Activated T-helper 1 cell treated with anti-CD3 and anti-CD28 coated beads, Interleukin-12 subunit alpha, Interleukin-12 subunit beta, Interleukin-2, Interleukin-4 antibody, amounts not matched to agents 30 ng/mL and 10 ng/mL and 1 ng/mL, durations not matched to agents 14 hours and 24 hours and 36 hours (primary cell): ENCODE measurements around the gene EDDM3A. TPM values are rescaled to one million over a fixed set of nuclear protein-coding genes. Genes with fewer than 3 reads are reported as not detected.
"Not testable (repeated sequence)": the region's sequence is repeated elsewhere in the genome, so short reads cannot be mapped to it uniquely, and the experiment has no call there.

Experiments used
- DNase-seq: peaks from one replicate; pipeline ENCODE4 v3.0.0; 2021; ENCODE audit warnings: low spot score
- H3K27ac Mint-ChIP-seq: one replicate; pipeline ENCODE4 v1.8.0; 2021; ENCODE audit warnings: mild to moderate bottlenecking, mixed read lengths
- H3K27me3 Mint-ChIP-seq: one replicate; pipeline ENCODE4 v1.8.0; 2022; ENCODE audit warnings: mild to moderate bottlenecking, moderate library complexity, mixed read lengths; ENCODE audit not compliant: insufficient read depth
- H3K36me3 Mint-ChIP-seq: one replicate; pipeline ENCODE4 v1.8.0; 2021; ENCODE audit warnings: low read depth, mixed read lengths
- H3K4me1 Mint-ChIP-seq: one replicate; pipeline ENCODE4 v1.8.0; 2021; ENCODE audit warnings: low read depth, mixed read lengths
- H3K4me3 Mint-ChIP-seq: one replicate; pipeline ENCODE4 v1.8.0; 2021; ENCODE audit warnings: mild to moderate bottlenecking, moderate library complexity, mixed read lengths
- H3K9me3 Mint-ChIP-seq: one replicate; pipeline ENCODE4 v1.8.0; 2021; ENCODE audit warnings: mixed read lengths
- intact Hi-C: fragments of 100-400 bp; cut with micrococcal nuclease; formaldehyde crosslinking; loops from one replicate; pipeline ENCODE4 v1.15.1; 2024
- total RNA-seq: library from RNA; stranded (reverse); gene quantifications from 2 replicates; pipeline ENCODE4 v1.2.3, GENCODE V29; 2022

The EDDM3A gene
- total RNA-seq, 1 donor from 2014 or later = not detected

GRCh38 chr14:20742132-20742531 lies 3.6 kb upstream of the EDDM3A start:
- intact Hi-C loops = no loop called here
- H3K4me1 Mint-ChIP-seq = no peaks in the 10 kb centered on the region
- no peaks in the 10 kb centered on the region for H3K36me3 Mint-ChIP-seq
- no peak for DNase-seq
- peaks cover 4% of the 10 kb centered on the region for H3K27me3 Mint-ChIP-seq
- H3K27ac Mint-ChIP-seq = no peak overlapping the region
- H3K4me3 Mint-ChIP-seq = no peak overlapping the region
- H3K9me3 Mint-ChIP-seq = no peaks in the 10 kb centered on the region

- peaks cover 4% of the 10 kb centered on the region for H3K27me3 Mint-ChIP-seq
- no peak overlapping the region for H3K4me3 Mint-ChIP-seq
- H3K36me3 Mint-ChIP-seq = no peaks in the 10 kb centered on the region
- intact Hi-C loops = no loop called here
- DNase-seq = no peak
- H3K4me1 Mint-ChIP-seq = no peaks in the 10 kb centered on the region
- no peaks in the 10 kb centered on the region for H3K9me3 Mint-ChIP-seq
- no peak overlapping the region for H3K27ac Mint-ChIP-seq
These were observed 2.1 kb upstream of the EDDM3A start for GRCh38 chr14:20743556-20743955.

GRCh38 chr14:20746566-20746965 lies 879 bp downstream of the EDDM3A start:
- DNase-seq = no peak
- Mint-ChIP-seq H3K36me3 (no peaks in the 10 kb centered on the region), H3K9me3 (peaks cover 5% of the 10 kb centered on the region), H3K4me3 (no peak overlapping the region), H3K27ac (no peak overlapping the region), H3K4me1 (no peaks in the 10 kb centered on the region), H3K27me3 (no peaks in the 10 kb centered on the region)
- intact Hi-C loops = no loop called here

- Mint-ChIP-seq H3K36me3 (no peaks in the 10 kb centered on the region), H3K4me1 (no peaks in the 10 kb centered on the region), H3K27me3 (no peaks in the 10 kb centered on the region), H3K27ac (no peak overlapping the region), H3K9me3 (peaks cover 15% of the 10 kb centered on the region), H3K4me3 (no peak overlapping the region)
- intact Hi-C loops = no loop called here
- no peak for DNase-seq
These were observed 2.8 kb downstream of the EDDM3A start for GRCh38 chr14:20748439-20748838.

- Mint-ChIP-seq H3K9me3 (peaks cover 15% of the 10 kb centered on the region), H3K27ac (no peak overlapping the region), H3K4me1 (no peaks in the 10 kb centered on the region), H3K4me3 (no peak overlapping the region), H3K36me3 (no peaks in the 10 kb centered on the region), H3K27me3 (no peaks in the 10 kb centered on the region)
- intact Hi-C loops = no loop called here
- no peak for DNase-seq
These were observed 4.5 kb downstream of the EDDM3A start for GRCh38 chr14:20750194-20750593.

- Mint-ChIP-seq H3K27me3 (no peaks in the 10 kb centered on the region), H3K4me3 (no peak overlapping the region), H3K27ac (no peak overlapping the region), H3K36me3 (no peaks in the 10 kb centered on the region), H3K9me3 (peaks cover 15% of the 10 kb centered on the region), H3K4me1 (no peaks in the 10 kb centered on the region)
- no peak for DNase-seq
- intact Hi-C loops = no loop called here
These were observed 6.4 kb downstream of the EDDM3A start for GRCh38 chr14:20751963-20752562.

GRCh38 chr14:20754308-20754707 lies 8.6 kb downstream of the EDDM3A start:
- H3K9me3 Mint-ChIP-seq = peaks cover 15% of the 10 kb centered on the region
- no peaks in the 10 kb centered on the region for H3K27me3 Mint-ChIP-seq
- H3K4me1 Mint-ChIP-seq = no peaks in the 10 kb centered on the region
- no peak overlapping the region for H3K4me3 Mint-ChIP-seq
- H3K27ac Mint-ChIP-seq = no peak overlapping the region
- intact Hi-C loops = no loop called here
- H3K36me3 Mint-ChIP-seq = no peaks in the 10 kb centered on the region
- DNase-seq = no peak

GRCh38 chr14:20755037-20755436 lies 9.3 kb downstream of the EDDM3A start:
- peaks cover 15% of the 10 kb centered on the region for H3K9me3 Mint-ChIP-seq
- no peaks in the 10 kb centered on the region for H3K27me3 Mint-ChIP-seq
- H3K27ac Mint-ChIP-seq = no peak overlapping the region
- no peaks in the 10 kb centered on the region for H3K4me1 Mint-ChIP-seq
- no peak for DNase-seq
- no peak overlapping the region for H3K4me3 Mint-ChIP-seq
- intact Hi-C loops = no loop called here
- no peaks in the 10 kb centered on the region for H3K36me3 Mint-ChIP-seq

GRCh38 chr14:20757965-20758364 lies 12.3 kb downstream of the EDDM3A start:
- Mint-ChIP-seq H3K4me3 (no peak overlapping the region), H3K27ac (no peak overlapping the region), H3K36me3 (no peaks in the 10 kb centered on the region), H3K4me1 (no peaks in the 10 kb centered on the region), H3K9me3 (no peaks in the 10 kb centered on the region), H3K27me3 (no peaks in the 10 kb centered on the region)
- intact Hi-C loops = loop anchor here (1.0 kb wide), 1 partner anchor 97 kb away; no protein-coding TSS in a partner anchor
- DNase-seq = no peak

GRCh38 chr14:20759465-20759864 lies 13.8 kb downstream of the EDDM3A start:
- intact Hi-C loops, H3K27ac Mint-ChIP-seq, DNase-seq, H3K27me3 Mint-ChIP-seq, H3K36me3 Mint-ChIP-seq, H3K4me3 Mint-ChIP-seq, H3K4me1 Mint-ChIP-seq, H3K9me3 Mint-ChIP-seq: not testable (repeated sequence)

- Mint-ChIP-seq H3K36me3 (no peaks in the 10 kb centered on the region), H3K4me1 (no peaks in the 10 kb centered on the region), H3K27ac (no peak overlapping the region), H3K4me3 (no peak overlapping the region), H3K9me3 (no peaks in the 10 kb centered on the region), H3K27me3 (no peaks in the 10 kb centered on the region)
- intact Hi-C loops = no loop called here
- DNase-seq = no peak
These were observed 15.3 kb downstream of the EDDM3A start for GRCh38 chr14:20760950-20761349.

- intact Hi-C loops = no loop called here
- H3K4me1 Mint-ChIP-seq = no peaks in the 10 kb centered on the region
These were observed 22.9 kb downstream of the EDDM3A start for GRCh38 chr14:20768593-20768892.

GRCh38 chr14:20769421-20769820 lies 23.7 kb downstream of the EDDM3A start:
- DNase-seq = no peak
- intact Hi-C loops = no loop called here
- no peak overlapping the region for H3K27ac Mint-ChIP-seq

More at GRCh38 chr14:20768593-20768892, 22.9 kb downstream of the EDDM3A start:
- no peaks in the 10 kb centered on the region for H3K36me3 Mint-ChIP-seq
- no peak for DNase-seq
- H3K27ac Mint-ChIP-seq = no peak overlapping the region
- no peak overlapping the region for H3K4me3 Mint-ChIP-seq
- no peaks in the 10 kb centered on the region for H3K9me3 Mint-ChIP-seq
- H3K27me3 Mint-ChIP-seq = peaks cover 8% of the 10 kb centered on the region

GRCh38 chr14:20772650-20773049 lies 27.0 kb downstream of the EDDM3A start:
- H3K4me3 Mint-ChIP-seq = no peak overlapping the region
- intact Hi-C loops = no loop called here
- no peak for DNase-seq
- no peaks in the 10 kb centered on the region for H3K36me3 Mint-ChIP-seq
- no peaks in the 10 kb centered on the region for H3K9me3 Mint-ChIP-seq
- no peak overlapping the region for H3K27ac Mint-ChIP-seq
- H3K4me1 Mint-ChIP-seq = no peaks in the 10 kb centered on the region
- peaks cover 14% of the 10 kb centered on the region for H3K27me3 Mint-ChIP-seq

More at GRCh38 chr14:20769421-20769820, 23.7 kb downstream of the EDDM3A start:
- H3K27me3 Mint-ChIP-seq = peaks cover 8% of the 10 kb centered on the region
- no peak overlapping the region for H3K4me3 Mint-ChIP-seq
- no peaks in the 10 kb centered on the region for H3K4me1 Mint-ChIP-seq
- no peaks in the 10 kb centered on the region for H3K9me3 Mint-ChIP-seq
- no peaks in the 10 kb centered on the region for H3K36me3 Mint-ChIP-seq
